Heart left ventricle (tissue), 16 donors: ENCODE results near the gene TMEM92. TPM values are rescaled to one million over a fixed set of nuclear protein-coding genes. Genes with fewer than 3 reads are reported as not detected.
"Not testable (repeated sequence)": the region's sequence is repeated elsewhere in the genome, so short reads cannot be mapped to it uniquely, and the experiment has no call there.

ENCODE experiments used
- ATAC-seq, 4 donors: fragments of 200-7000 bp; cut with Tn5 transposase; one replicate each; pipeline ENCODE4 v1.9.1; 2020 to 2022; ENCODE audit warnings: moderate library complexity in 4 of 4, mild to moderate bottlenecking in 3 of 4, moderate number of reproducible peaks in 1 of 4
- DNase-seq, 5 donors: peaks; one replicate each; pipeline ENCODE4 v3.0.0-alpha.2; 2020
- H3K27ac ChIP-seq, 12 donors: fragments of 200-600 bp; sonication (generic) in 4 of 12; one replicate each; pipeline versions ENCODE4 v1.5.0 to v1.8.0; 2016 to 2022; ENCODE audit warnings: mild to moderate bottlenecking in 2 of 12
- H3K27me3 ChIP-seq, 9 donors: fragments of 200-600 bp; sonication (generic) in 2 of 9; one replicate each; pipeline versions ENCODE4 v1.5.1 to v1.8.0; 2016 to 2022; ENCODE audit warnings: mild to moderate bottlenecking in 3 of 9
- H3K36me3 ChIP-seq, 9 donors: fragments of 200-600 bp; sonication (generic) in 2 of 9; one replicate each; pipeline versions ENCODE4 v1.5.0 to v1.8.0; 2018 to 2022; ENCODE audit warnings: mild to moderate bottlenecking in 2 of 9
- H3K4me1 ChIP-seq, 12 donors: fragments of 200-600 bp; sonication (generic) in 4 of 12; one replicate each; pipeline versions ENCODE4 v1.5.0 to v1.8.0; 2016 to 2022; ENCODE audit warnings: mild to moderate bottlenecking in 3 of 12
- H3K4me3 ChIP-seq, 12 donors: fragments of 200-600 bp; sonication (generic) in 4 of 12; one replicate each; pipeline versions ENCODE4 v1.5.0 to v1.8.0; 2017 to 2022; ENCODE audit warnings: mild to moderate bottlenecking in 9 of 12, moderate library complexity in 4 of 12
- H3K9me3 ChIP-seq, 12 donors: fragments of 200-600 bp; sonication (generic) in 4 of 12; one replicate each; pipeline versions ENCODE4 v1.5.0 to v1.8.0; 2016 to 2022; ENCODE audit warnings: mild to moderate bottlenecking in 1 of 12
- CTCF ChIP-seq, 12 donors: fragments of 200-600 bp; sonication (generic) in 4 of 12; IDR thresholded peaks; one replicate each; pipeline versions ENCODE4 v1.5.0 to v1.8.0; 2018 to 2022; ENCODE audit warnings: antibody characterized with exemption in 12 of 12, mild to moderate bottlenecking in 5 of 12
- POLR2A ChIP-seq, 2 donors: fragments of 450-650 bp; IDR thresholded peaks; one replicate each; pipeline ENCODE4 v1.6.1; 2017; ENCODE audit warnings: antibody characterized with exemption in 2 of 2, mild to moderate bottlenecking in 2 of 2, moderate library complexity in 2 of 2
- WGBS, 4 donors: extraction: QIAGEN DNeasy Blood & Tissue Kit in 2 of 4; methylation state at CpG; one replicate each; pipeline versions ENCODE4 v1.1.5 to v1.1.7; 2013 to 2018; 5-methylcytosine and 5-hydroxymethylcytosine counted together
- intact Hi-C, 10 donors: fragments of 100-400 bp; cut with DNase I; formaldehyde crosslinking; loops; one replicate each; pipeline versions ENCODE4 v1.11.1 to v1.14.2; 2022
- polyA plus RNA-seq, 2 donors: library from polyadenylated mRNA; stranded (reverse); fragments of 200-250 nt; gene quantifications; one replicate each; pipeline ENCODE4 v1.2.3, GENCODE V29; 2013
- total RNA-seq, 9 donors: library from RNA; depleted of rRNA in 2 of 9; stranded (reverse); fragments of >200 nt in 2 of 9; fragmentation: NEBNext Ultra II Directional in 3 of 9; extraction: Animal tissue kit (Norgen Biotek cat#: 25700) in 3 of 9; gene quantifications; one replicate each; pipeline versions ENCODE4 v1.1.0 to v1.2.4, GENCODE V29; 2016 to 2023
- donor health status: ischemic (EF 13 %, LVEDD 7.1; RV severe dilation, severe dysfunction).
- donor health status: healthy with polysubstance abuse.
- donor health status: DM: no; HTN: yes; CAD: no.
- donor health status: DM: no; HTN: no; CAD: no.
- donor health status: ischemic (EF 25% LVEDD 6.9; RV normal size, moderate dysfunction).
- donor health status: ischemic (EF 25% LVEDD 5.7; RV mildly dilated, moderate dysfunction).
- donor health status: healthy.
- donor health status: DM: yes; HTN: yes; CAD: no.
- donor health status: ischemic (EF 35%, LVEDD 5.7; RV mildly dilated, moderate dysfunction).
- donor health status: nonischemic (EF 11% LVEDD 7.7; RV severe dilation, severe dysfunction).
- donor health status: DM: yes; HTN: yes; CAD: no.
- donor health status: PGD.
- donor health status: ischemic (EF 29% LVEDD 5.4; RV normal size, mild dysfunction).
- donor health status: nonischemic (EF 23%, LVEDD 6.1; RV moderate dilation, normal function).

TMEM92 gene
- total and polyA plus RNA-seq, 11 donors = 0.11 TPM; not detected in 10

GRCh38 chr17:50311483-50311882 lies 37.2 kb downstream of the TMEM92 start:
- no peak overlapping the region for H3K4me3 ChIP-seq
- no peaks in the 10 kb centered on the region for H3K4me1 ChIP-seq
- H3K36me3 ChIP-seq = no peaks in the 10 kb centered on the region
- no peak for DNase-seq
- H3K27me3 ChIP-seq = peaks cover 0 to 21% (median 2%) of the 10 kb centered on the region in 9 donors
- 56 to 92% (median 61%) methylated on average over 4 of the region's 4 CpGs for WGBS, 4 donors
- intact Hi-C loops = no loop called here
- H3K27ac ChIP-seq = no peak overlapping the region
- no peaks in the 10 kb centered on the region for H3K9me3 ChIP-seq
- no peak for TF ChIP-seq CTCF (IDR thresholded peaks at IDR 0.05)
- TF ChIP-seq POLR2A (IDR thresholded peaks at IDR 0.05) = no peak
- no peak for ATAC-seq

GRCh38 chr17:50312308-50312707 lies 38.0 kb downstream of the TMEM92 start:
- Histone ChIP-seq H3K36me3 (no peaks in the 10 kb centered on the region), H3K27me3 (peaks cover 0 to 21% (median 2%) of the 10 kb centered on the region in 9 donors), H3K4me3 (no peak overlapping the region), H3K4me1 (no peaks in the 10 kb centered on the region), H3K27ac (no peak overlapping the region), H3K9me3 (no peaks in the 10 kb centered on the region)
- no peak for ATAC-seq
- TF ChIP-seq CTCF (IDR thresholded peaks at IDR 0.05) (no peak), POLR2A (IDR thresholded peaks at IDR 0.05) (no peak)
- no peak for DNase-seq
- 54 to 64% (median 61%) methylated on average over 5 of the region's 5 CpGs for WGBS, 4 donors
- intact Hi-C loops = no loop called here

DNA sequence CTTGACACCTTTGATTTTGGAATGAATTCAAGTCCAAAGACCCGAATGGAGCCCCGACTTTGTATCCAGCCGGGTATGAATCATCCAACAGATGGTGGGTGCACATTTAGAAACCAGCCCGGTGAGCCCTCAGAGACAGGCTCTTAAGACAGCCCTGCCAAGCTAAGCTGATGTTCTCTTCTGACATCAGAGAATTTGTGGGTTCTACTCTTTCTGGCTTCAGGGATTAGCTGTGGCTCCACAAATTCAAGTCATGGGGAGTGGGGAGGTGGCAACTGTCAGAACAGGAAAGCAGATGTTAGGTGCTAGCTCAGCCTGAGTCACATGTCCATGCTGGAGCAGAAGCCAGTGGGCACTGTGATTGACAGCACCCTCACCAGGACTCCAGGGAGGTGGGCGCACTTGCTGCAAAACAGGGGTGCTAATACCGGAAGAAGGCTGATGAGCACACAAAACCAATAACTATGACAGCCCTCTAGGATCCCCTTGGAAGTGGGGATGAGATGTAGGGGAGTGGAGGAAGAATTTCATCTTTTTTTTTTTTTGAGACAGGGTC lies 40.3 kb downstream of the TMEM92 start:
- Histone ChIP-seq H3K4me3 (no peak overlapping the region), H3K9me3 (no peaks in the 10 kb centered on the region), H3K27me3 (peaks cover 0 to 21% (median 2%) of the 10 kb centered on the region in 9 donors), H3K36me3 (no peaks in the 10 kb centered on the region), H3K27ac (no peak overlapping the region), H3K4me1 (no peaks in the 10 kb centered on the region)
- TF ChIP-seq POLR2A (IDR thresholded peaks at IDR 0.05) (no peak), CTCF (IDR thresholded peaks at IDR 0.05) (no peak)
- 77 to 92% (median 90%) methylated on average over 6 of the region's 6 CpGs for WGBS, 4 donors
- DNase-seq (no peak), ATAC-seq (no peak)
- intact Hi-C loops = no loop called here

- Histone ChIP-seq H3K27ac (no peak overlapping the region), H3K4me3 (no peak overlapping the region), H3K9me3 (no peaks in the 10 kb centered on the region), H3K36me3 (no peaks in the 10 kb centered on the region), H3K27me3 (peaks cover 0 to 14% (median 0%) of the 10 kb centered on the region in 9 donors), H3K4me1 (no peaks in the 10 kb centered on the region)
- intact Hi-C loops = no loop called here
- 62 to 84% (median 74%) methylated on average over 3 of the region's 3 CpGs for WGBS, 4 donors
- ATAC-seq (no peak), DNase-seq (no peak)
- TF ChIP-seq CTCF (IDR thresholded peaks at IDR 0.05) (no peak), POLR2A (IDR thresholded peaks at IDR 0.05) (no peak)
These were observed 41.8 kb downstream of the TMEM92 start for GRCh38 chr17:50316016-50316587.

DNA sequence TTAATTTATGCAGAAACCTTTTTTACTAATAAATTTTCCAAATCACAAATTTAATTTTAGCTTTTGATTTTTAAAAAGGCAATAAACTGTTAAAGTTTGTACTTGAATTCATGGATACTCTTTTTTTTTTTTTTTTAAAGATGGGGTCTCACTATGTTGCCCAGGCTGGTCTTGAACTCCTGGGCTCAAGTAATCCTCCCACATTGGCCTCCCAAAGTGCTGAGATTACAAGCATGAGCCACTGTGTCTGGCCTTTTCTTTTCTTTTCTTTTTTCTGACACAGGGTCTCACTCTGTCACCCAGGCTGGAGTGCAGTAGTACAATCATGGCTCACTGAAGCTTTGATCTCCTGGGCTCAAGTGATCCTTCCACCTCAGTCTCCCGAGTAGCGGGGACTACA lies 42.4 kb downstream of the TMEM92 start:
- DNase-seq, H3K4me3 ChIP-seq, H3K27me3 ChIP-seq, ATAC-seq, H3K27ac ChIP-seq, H3K36me3 ChIP-seq, intact Hi-C loops, H3K9me3 ChIP-seq, H3K4me1 ChIP-seq: not testable (repeated sequence)
- WGBS, 4 donors = 95 to 98% (median 96%) methylated on average over 2 of the region's 2 CpGs
